ENCODE measurements around the gene NBPF9.
"Not testable (repeated sequence)": the region's sequence is repeated elsewhere in the genome, so short reads cannot be mapped to it uniquely, and the experiment has no call there.

The NBPF9 gene

GRCh38 chr1:149024327-149024726, 79.0 kb downstream of the NBPF9 start:
- DNase-seq; H3K36me3 ChIP-seq (ENCODE audit: control insufficient read depth in 1 of 2, insufficient read depth in 2 of 2, low read depth in 1 of 2, low read length in 2 of 2); H3K79me1 ChIP-seq (replicated peaks; ENCODE audit: low read length, poor library complexity, severe bottlenecking); H2BK12ac ChIP-seq (ENCODE audit: low read length in 2 of 2); H2AK5ac ChIP-seq (ENCODE audit: low read length, severe bottlenecking); H3K4me1 ChIP-seq (ENCODE audit: control insufficient read depth, insufficient read depth, low read depth, low read length); H4K91ac ChIP-seq (ENCODE audit: low read length); H3K27ac ChIP-seq (ENCODE audit: low read length, poor library complexity, severe bottlenecking); H2AFZ ChIP-seq (ENCODE audit: low read depth, low read length); H3K18ac ChIP-seq (ENCODE audit: low read depth in 1 of 2, low read length in 2 of 2); H3K23ac ChIP-seq (ENCODE audit: low read length in 2 of 2); H3K9me3 ChIP-seq (ENCODE audit: control insufficient read depth, low read length); H2BK5ac ChIP-seq (ENCODE audit: low read depth, low read length, poor library complexity, severe bottlenecking); H2BK15ac ChIP-seq (ENCODE audit: low read depth, poor library complexity, severe bottlenecking); H3K14ac ChIP-seq (ENCODE audit: low read length in 2 of 2); H3K4me2 ChIP-seq (ENCODE audit: low read length, poor library complexity, severe bottlenecking); H3K27me3 ChIP-seq (ENCODE audit: control insufficient read depth in 1 of 2, insufficient read depth in 1 of 2, low read length in 2 of 2); H3K4ac ChIP-seq (ENCODE audit: low read depth in 1 of 2, low read length in 2 of 2); H3K9ac ChIP-seq (ENCODE audit: low read length); H4K8ac ChIP-seq (ENCODE audit: low read length); H2BK120ac ChIP-seq (ENCODE audit: low read depth, low read length); H3K4me3 ChIP-seq (ENCODE audit: insufficient read depth in 1 of 2, low read depth in 1 of 2, low read length in 2 of 2): not testable (repeated sequence)
- no CpG with 5 or more reads among the region's 3 CpGs for WGBS

GRCh38 chr1:149018577-149018976, 84.8 kb downstream of the NBPF9 start:
- WGBS, result no CpG with 5 or more reads among the region's 3 CpGs
- H3K18ac ChIP-seq (ENCODE audit: low read depth in 1 of 2, low read length in 2 of 2); H4K8ac ChIP-seq (ENCODE audit: low read length); H3K27me3 ChIP-seq (ENCODE audit: control insufficient read depth in 1 of 2, insufficient read depth in 1 of 2, low read length in 2 of 2); H3K23ac ChIP-seq (ENCODE audit: low read length in 2 of 2); H2AFZ ChIP-seq (ENCODE audit: low read depth, low read length); H3K4ac ChIP-seq (ENCODE audit: low read depth in 1 of 2, low read length in 2 of 2); H3K9me3 ChIP-seq (ENCODE audit: control insufficient read depth, low read length); H4K91ac ChIP-seq (ENCODE audit: low read length); H2AK5ac ChIP-seq (ENCODE audit: low read length, severe bottlenecking); H3K4me2 ChIP-seq (ENCODE audit: low read length, poor library complexity, severe bottlenecking); H2BK120ac ChIP-seq (ENCODE audit: low read depth, low read length); H3K27ac ChIP-seq (ENCODE audit: low read length, poor library complexity, severe bottlenecking); H3K14ac ChIP-seq (ENCODE audit: low read length in 2 of 2); H2BK5ac ChIP-seq (ENCODE audit: low read depth, low read length, poor library complexity, severe bottlenecking); H3K4me1 ChIP-seq (ENCODE audit: control insufficient read depth, insufficient read depth, low read depth, low read length); H3K36me3 ChIP-seq (ENCODE audit: control insufficient read depth in 1 of 2, insufficient read depth in 2 of 2, low read depth in 1 of 2, low read length in 2 of 2); DNase-seq; H3K4me3 ChIP-seq (ENCODE audit: insufficient read depth in 1 of 2, low read depth in 1 of 2, low read length in 2 of 2); H2BK12ac ChIP-seq (ENCODE audit: low read length in 2 of 2); H2BK15ac ChIP-seq (ENCODE audit: low read depth, poor library complexity, severe bottlenecking); H3K79me1 ChIP-seq (replicated peaks; ENCODE audit: low read length, poor library complexity, severe bottlenecking); H3K9ac ChIP-seq (ENCODE audit: low read length): not testable (repeated sequence)

- not testable (repeated sequence) for H3K27me3 ChIP-seq (ENCODE audit: control insufficient read depth in 1 of 2, insufficient read depth in 1 of 2, low read length in 2 of 2); H3K27ac ChIP-seq (ENCODE audit: low read length, poor library complexity, severe bottlenecking); H3K4me3 ChIP-seq (ENCODE audit: insufficient read depth in 1 of 2, low read depth in 1 of 2, low read length in 2 of 2); H4K8ac ChIP-seq (ENCODE audit: low read length); H2AFZ ChIP-seq (ENCODE audit: low read depth, low read length); H3K79me1 ChIP-seq (replicated peaks; ENCODE audit: low read length, poor library complexity, severe bottlenecking); H3K4me2 ChIP-seq (ENCODE audit: low read length, poor library complexity, severe bottlenecking); H3K9me3 ChIP-seq (ENCODE audit: control insufficient read depth, low read length); H3K18ac ChIP-seq (ENCODE audit: low read depth in 1 of 2, low read length in 2 of 2); H3K23ac ChIP-seq (ENCODE audit: low read length in 2 of 2); H3K4ac ChIP-seq (ENCODE audit: low read depth in 1 of 2, low read length in 2 of 2); H3K36me3 ChIP-seq (ENCODE audit: control insufficient read depth in 1 of 2, insufficient read depth in 2 of 2, low read depth in 1 of 2, low read length in 2 of 2); H3K9ac ChIP-seq (ENCODE audit: low read length); H2BK120ac ChIP-seq (ENCODE audit: low read depth, low read length); H2BK15ac ChIP-seq (ENCODE audit: low read depth, poor library complexity, severe bottlenecking); H2BK5ac ChIP-seq (ENCODE audit: low read depth, low read length, poor library complexity, severe bottlenecking); H3K14ac ChIP-seq (ENCODE audit: low read length in 2 of 2); H4K91ac ChIP-seq (ENCODE audit: low read length); H3K4me1 ChIP-seq (ENCODE audit: control insufficient read depth, insufficient read depth, low read depth, low read length); H2AK5ac ChIP-seq (ENCODE audit: low read length, severe bottlenecking); H2BK12ac ChIP-seq (ENCODE audit: low read length in 2 of 2); DNase-seq
- WGBS, result no CpG with 5 or more reads among the region's 2 CpGs
These were observed 86.7 kb downstream of the NBPF9 start for GRCh38 chr1:149016626-149017025.

- H3K36me3 ChIP-seq (ENCODE audit: control insufficient read depth in 1 of 2, insufficient read depth in 2 of 2, low read depth in 1 of 2, low read length in 2 of 2); H2BK15ac ChIP-seq (ENCODE audit: low read depth, poor library complexity, severe bottlenecking); H2BK12ac ChIP-seq (ENCODE audit: low read length in 2 of 2); H2BK120ac ChIP-seq (ENCODE audit: low read depth, low read length); H3K9ac ChIP-seq (ENCODE audit: low read length); H4K8ac ChIP-seq (ENCODE audit: low read length); H3K4me1 ChIP-seq (ENCODE audit: control insufficient read depth, insufficient read depth, low read depth, low read length); H3K4me2 ChIP-seq (ENCODE audit: low read length, poor library complexity, severe bottlenecking); H3K18ac ChIP-seq (ENCODE audit: low read depth in 1 of 2, low read length in 2 of 2); H2BK5ac ChIP-seq (ENCODE audit: low read depth, low read length, poor library complexity, severe bottlenecking); H3K4me3 ChIP-seq (ENCODE audit: insufficient read depth in 1 of 2, low read depth in 1 of 2, low read length in 2 of 2); H3K4ac ChIP-seq (ENCODE audit: low read depth in 1 of 2, low read length in 2 of 2); H3K27me3 ChIP-seq (ENCODE audit: control insufficient read depth in 1 of 2, insufficient read depth in 1 of 2, low read length in 2 of 2); H2AK5ac ChIP-seq (ENCODE audit: low read length, severe bottlenecking); H3K23ac ChIP-seq (ENCODE audit: low read length in 2 of 2); H3K79me1 ChIP-seq (replicated peaks; ENCODE audit: low read length, poor library complexity, severe bottlenecking); H4K91ac ChIP-seq (ENCODE audit: low read length); H3K27ac ChIP-seq (ENCODE audit: low read length, poor library complexity, severe bottlenecking); DNase-seq; H3K14ac ChIP-seq (ENCODE audit: low read length in 2 of 2); H2AFZ ChIP-seq (ENCODE audit: low read depth, low read length); H3K9me3 ChIP-seq (ENCODE audit: control insufficient read depth, low read length): not testable (repeated sequence)
- no CpG with 5 or more reads among the region's 3 CpGs for WGBS
These were observed 87.8 kb downstream of the NBPF9 start for GRCh38 chr1:149015522-149015921.
